Stimulated activated memory B cell treated with anti-CD40 and anti-IgM and Interleukin-4, amounts not matched to agents 10 μg/mL and 1 μg/mL and 100 μg/mL, for 72 hours (primary cell): ENCODE data around the gene TP63.

Source experiments
- ATAC-seq: fragments of 150-1000 bp; cut with Tn5 transposase; 2 replicates; pipeline ENCODE4 v1.10.0; 2021
- H3K27ac Mint-ChIP-seq: one replicate; pipeline ENCODE4 v1.8.0; 2022; ENCODE audit warnings: mild to moderate bottlenecking, mixed read lengths
- H3K27me3 Mint-ChIP-seq: one replicate; pipeline ENCODE4 v1.8.0; 2022; ENCODE audit warnings: mixed read lengths
- H3K36me3 Mint-ChIP-seq: one replicate; pipeline ENCODE4 v1.8.0; 2022; ENCODE audit warnings: mixed read lengths
- H3K4me1 Mint-ChIP-seq: one replicate; pipeline ENCODE4 v1.8.0; 2022; ENCODE audit warnings: mixed read lengths
- H3K4me3 Mint-ChIP-seq: one replicate; pipeline ENCODE4 v1.8.0; 2022; ENCODE audit warnings: mild to moderate bottlenecking, moderate library complexity, mixed read lengths
- H3K9me3 Mint-ChIP-seq: one replicate; pipeline ENCODE4 v1.8.0; 2022; ENCODE audit warnings: mixed read lengths

TP63 gene

GRCh38 chr3:189685860-189686259, 54.7 kb downstream of the TP63 start:
- Mint-ChIP-seq H3K4me3 (no peak overlapping the region), H3K27ac (no peak overlapping the region), H3K27me3 (no peaks in the 10 kb centered on the region), H3K4me1 (no peaks in the 10 kb centered on the region), H3K9me3 (no peaks in the 10 kb centered on the region), H3K36me3 (no peaks in the 10 kb centered on the region)
- no peak for ATAC-seq

GRCh38 chr3:189687475-189687874, 56.3 kb downstream of the TP63 start:
- no peak overlapping the region for H3K4me3 Mint-ChIP-seq
- no peaks in the 10 kb centered on the region for H3K27me3 Mint-ChIP-seq
- H3K4me1 Mint-ChIP-seq: no peaks in the 10 kb centered on the region
- H3K36me3 Mint-ChIP-seq: no peaks in the 10 kb centered on the region
- ATAC-seq: no peak
- no peaks in the 10 kb centered on the region for H3K9me3 Mint-ChIP-seq
- H3K27ac Mint-ChIP-seq: no peak overlapping the region

DNA sequence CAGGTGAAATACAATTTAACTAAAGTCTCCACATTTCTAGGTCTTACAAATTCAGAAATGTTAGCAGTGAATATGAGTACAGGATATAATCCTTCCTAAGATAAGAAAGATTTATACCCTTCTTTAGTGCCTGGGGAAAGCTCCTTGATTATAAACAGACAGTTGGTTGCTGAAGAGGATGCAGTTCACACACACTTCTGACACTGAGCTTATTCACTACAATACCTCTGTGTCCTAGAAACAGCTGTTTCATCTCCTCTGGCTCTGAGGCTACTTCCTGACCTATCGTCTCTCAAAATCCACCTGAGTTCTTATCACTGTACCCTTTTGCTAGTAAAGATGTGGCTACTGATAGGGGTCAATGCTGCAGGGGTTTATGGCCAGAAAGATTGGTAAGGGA, 57.1 kb downstream of the TP63 start:
- Mint-ChIP-seq H3K27ac (no peak overlapping the region), H3K4me1 (no peaks in the 10 kb centered on the region), H3K27me3 (no peaks in the 10 kb centered on the region), H3K36me3 (no peaks in the 10 kb centered on the region), H3K4me3 (no peak overlapping the region), H3K9me3 (no peaks in the 10 kb centered on the region)
- no peak for ATAC-seq

DNA sequence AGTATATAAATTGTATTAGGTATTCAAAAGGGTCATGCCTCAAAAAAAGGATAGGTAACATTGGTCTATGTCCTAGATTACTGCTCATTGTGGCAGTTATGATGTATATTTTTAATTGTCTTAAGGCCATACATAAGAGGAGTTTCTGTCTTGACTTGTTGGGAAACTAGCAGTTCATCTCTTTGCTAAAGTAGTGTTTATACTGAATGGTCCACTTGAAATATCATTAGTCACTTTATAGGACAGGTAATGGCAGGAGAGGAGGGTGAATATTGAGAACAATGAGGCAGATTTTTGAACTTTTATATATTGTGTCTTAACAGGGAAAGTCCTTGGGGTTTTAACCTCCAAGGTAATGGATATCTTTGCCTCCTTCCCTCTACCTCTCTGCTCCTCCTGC, 58.4 kb downstream of the TP63 start:
- no peak overlapping the region for H3K4me3 Mint-ChIP-seq
- H3K4me1 Mint-ChIP-seq: no peaks in the 10 kb centered on the region
- no peak overlapping the region for H3K27ac Mint-ChIP-seq
- H3K27me3 Mint-ChIP-seq: no peaks in the 10 kb centered on the region
- H3K36me3 Mint-ChIP-seq: no peaks in the 10 kb centered on the region
- H3K9me3 Mint-ChIP-seq: no peaks in the 10 kb centered on the region
- no peak for ATAC-seq

DNA sequence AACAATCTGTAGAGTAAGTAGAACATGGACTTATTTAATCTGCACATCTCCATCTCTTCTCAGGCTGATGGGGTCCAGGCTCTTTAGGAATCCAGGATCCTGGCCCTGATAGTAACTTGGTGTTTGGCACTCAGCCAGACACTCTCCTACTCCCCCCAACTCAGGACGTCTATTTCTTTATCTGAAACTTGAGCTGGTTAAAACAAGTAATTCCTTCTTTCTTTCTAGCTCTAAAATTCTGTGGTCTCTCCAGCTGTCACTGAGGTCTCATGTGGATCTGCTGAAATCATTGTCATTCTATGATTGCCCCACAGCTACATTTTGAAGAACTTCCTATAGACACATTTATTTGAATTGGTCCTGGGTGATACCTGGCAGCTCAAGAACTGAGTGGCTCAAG, 59.0 kb downstream of the TP63 start:
- Mint-ChIP-seq H3K27me3 (no peaks in the 10 kb centered on the region), H3K9me3 (no peaks in the 10 kb centered on the region), H3K27ac (no peak overlapping the region), H3K36me3 (no peaks in the 10 kb centered on the region), H3K4me3 (no peak overlapping the region), H3K4me1 (no peaks in the 10 kb centered on the region)
- ATAC-seq: no peak

GRCh38 chr3:189690672-189691071, 59.5 kb downstream of the TP63 start:
- H3K27ac Mint-ChIP-seq: no peak overlapping the region
- no peak overlapping the region for H3K4me3 Mint-ChIP-seq

GRCh38 chr3:189695400-189695799, 64.2 kb downstream of the TP63 start:
- Mint-ChIP-seq H3K4me3 (no peak overlapping the region), H3K27ac (no peak overlapping the region), H3K27me3 (no peaks in the 10 kb centered on the region), H3K9me3 (no peaks in the 10 kb centered on the region), H3K4me1 (no peaks in the 10 kb centered on the region), H3K36me3 (no peaks in the 10 kb centered on the region)
- ATAC-seq: no peak

More at GRCh38 chr3:189690672-189691071, 59.5 kb downstream of the TP63 start:
- Mint-ChIP-seq H3K36me3 (no peaks in the 10 kb centered on the region), H3K27me3 (no peaks in the 10 kb centered on the region), H3K4me1 (no peaks in the 10 kb centered on the region), H3K9me3 (no peaks in the 10 kb centered on the region)
- ATAC-seq: no peak

DNA sequence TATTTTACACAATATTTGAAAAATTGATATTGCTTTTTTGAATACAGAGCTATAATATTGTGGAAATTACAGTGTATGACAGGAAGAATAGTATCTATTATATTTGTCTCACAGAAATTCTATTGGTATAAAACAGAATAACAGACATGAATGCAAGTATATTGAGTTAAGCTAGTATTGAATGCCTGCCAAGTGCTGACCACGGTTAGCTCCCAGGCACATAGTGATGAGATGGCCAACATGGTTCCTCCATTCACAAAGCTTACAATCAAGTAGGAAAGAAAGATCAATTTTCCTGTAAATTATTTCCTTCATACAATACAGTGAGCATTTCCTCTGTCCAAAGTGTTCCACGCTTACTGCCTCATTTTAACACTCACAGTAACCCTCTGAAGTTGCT, 67.6 kb downstream of the TP63 start:
- no peaks in the 10 kb centered on the region for H3K9me3 Mint-ChIP-seq
- no peaks in the 10 kb centered on the region for H3K27me3 Mint-ChIP-seq
- ATAC-seq: no peak

DNA sequence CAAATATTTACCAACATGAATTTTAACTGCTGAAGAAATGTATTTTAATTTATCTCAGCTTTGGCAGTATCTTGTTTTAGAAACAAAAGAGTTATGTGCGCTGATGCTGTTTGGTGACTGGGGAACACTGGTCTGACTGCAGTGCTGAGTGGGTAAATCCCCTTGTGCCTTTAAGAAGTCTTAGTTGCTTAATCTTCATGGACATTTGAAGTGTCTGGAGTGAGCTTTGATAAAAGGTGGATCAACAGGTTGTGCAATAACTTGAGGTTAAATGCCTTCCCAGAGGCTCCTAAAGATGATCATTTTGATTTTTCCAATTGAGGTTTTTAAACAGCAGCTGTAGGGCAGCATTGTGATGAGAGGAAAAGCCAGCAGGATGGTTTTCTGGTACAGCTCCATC, 68.7 kb downstream of the TP63 start:
- H3K4me3 Mint-ChIP-seq: no peak overlapping the region
- no peaks in the 10 kb centered on the region for H3K27me3 Mint-ChIP-seq
- no peaks in the 10 kb centered on the region for H3K36me3 Mint-ChIP-seq
- H3K4me1 Mint-ChIP-seq: no peaks in the 10 kb centered on the region
- H3K9me3 Mint-ChIP-seq: no peaks in the 10 kb centered on the region
- no peak for ATAC-seq
- no peak overlapping the region for H3K27ac Mint-ChIP-seq

More for the DNA sequence above, 67.6 kb downstream of the TP63 start:
- H3K4me3 Mint-ChIP-seq: no peak overlapping the region
- H3K4me1 Mint-ChIP-seq: no peaks in the 10 kb centered on the region
- H3K36me3 Mint-ChIP-seq: no peaks in the 10 kb centered on the region
- H3K27ac Mint-ChIP-seq: no peak overlapping the region

GRCh38 chr3:189702066-189702646, 71.0 kb downstream of the TP63 start:
- H3K36me3 Mint-ChIP-seq: no peaks in the 10 kb centered on the region
- H3K4me3 Mint-ChIP-seq: no peak overlapping the region
- no peak for ATAC-seq
- no peaks in the 10 kb centered on the region for H3K27me3 Mint-ChIP-seq
- H3K27ac Mint-ChIP-seq: no peak overlapping the region
- no peaks in the 10 kb centered on the region for H3K9me3 Mint-ChIP-seq
- H3K4me1 Mint-ChIP-seq: no peaks in the 10 kb centered on the region

DNA sequence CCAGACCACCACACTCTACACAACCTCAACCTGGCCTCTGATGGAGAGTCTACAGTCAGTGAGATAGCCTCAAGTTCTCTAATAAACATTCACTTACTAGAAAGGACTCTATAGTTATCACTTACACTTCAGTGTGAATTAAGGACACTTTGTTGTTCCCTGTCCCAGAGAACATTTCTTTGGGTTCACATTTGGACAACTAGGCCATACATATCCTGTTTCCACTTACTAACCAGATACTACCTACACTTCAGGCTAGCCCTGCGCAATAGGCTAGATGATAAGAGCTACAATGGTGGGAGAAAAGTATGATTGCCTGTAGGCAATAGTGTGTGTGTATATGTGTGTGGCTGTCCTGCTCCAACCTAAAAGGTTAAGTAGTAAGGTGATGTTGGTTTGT, 72.7 kb downstream of the TP63 start:
- Mint-ChIP-seq H3K4me1 (no peaks in the 10 kb centered on the region), H3K27me3 (no peaks in the 10 kb centered on the region), H3K9me3 (no peaks in the 10 kb centered on the region), H3K4me3 (no peak overlapping the region), H3K27ac (no peak overlapping the region), H3K36me3 (no peaks in the 10 kb centered on the region)
- ATAC-seq: no peak

GRCh38 chr3:189708375-189708774, 77.2 kb downstream of the TP63 start:
- Mint-ChIP-seq H3K9me3 (peaks cover 3% of the 10 kb centered on the region), H3K27me3 (no peaks in the 10 kb centered on the region), H3K4me1 (no peaks in the 10 kb centered on the region), H3K4me3 (no peak overlapping the region), H3K36me3 (no peaks in the 10 kb centered on the region), H3K27ac (no peak overlapping the region)
- no peak for ATAC-seq

GRCh38 chr3:189710620-189711402, 79.6 kb downstream of the TP63 start:
- H3K4me1 Mint-ChIP-seq: no peaks in the 10 kb centered on the region
- H3K27me3 Mint-ChIP-seq: no peaks in the 10 kb centered on the region
- H3K27ac Mint-ChIP-seq: no peak overlapping the region
- peaks cover 3% of the 10 kb centered on the region for H3K9me3 Mint-ChIP-seq
- no peak overlapping the region for H3K4me3 Mint-ChIP-seq
- no peak for ATAC-seq
- H3K36me3 Mint-ChIP-seq: no peaks in the 10 kb centered on the region

- Mint-ChIP-seq H3K36me3 (no peaks in the 10 kb centered on the region), H3K4me3 (no peak overlapping the region), H3K27ac (no peak overlapping the region), H3K27me3 (no peaks in the 10 kb centered on the region), H3K9me3 (peaks cover 3% of the 10 kb centered on the region), H3K4me1 (no peaks in the 10 kb centered on the region)
- ATAC-seq: no peak
These were observed 81.8 kb downstream of the TP63 start for GRCh38 chr3:189712906-189713483.

GRCh38 chr3:189714991-189715961, 84.1 kb downstream of the TP63 start:
- no peak overlapping the region for H3K27ac Mint-ChIP-seq

More at GRCh38 chr3:189714991-189715961, 84.1 kb downstream of the TP63 start:
- Mint-ChIP-seq H3K4me3 (no peak overlapping the region), H3K9me3 (peaks cover 3% of the 10 kb centered on the region), H3K36me3 (no peaks in the 10 kb centered on the region), H3K4me1 (no peaks in the 10 kb centered on the region), H3K27me3 (no peaks in the 10 kb centered on the region)
- ATAC-seq: no peak
